Esophagus mucosa (tissue), 1 donor: ENCODE data around the gene OR2V2. TPM values are rescaled to one million over a fixed set of nuclear protein-coding genes. Genes with fewer than 3 reads are reported as not detected.

Experiments
- total RNA-seq: library from RNA; stranded (reverse); gene quantifications from one replicate; pipeline ENCODE4 v1.2.4, GENCODE V29; 2023
- donor health status: DM: yes; HTN: yes; CAD: no.

OR2V2 gene
- total RNA-seq, 1 donor from 2014 or later, result not detected

Other genes with a start within 250 kb of the OR2V2 start
- not detected for gene BTNL8, start 248.4 kb upstream of the OR2V2 start, total RNA-seq
- not detected for gene BTNL3, start 158.7 kb upstream of the OR2V2 start, total RNA-seq
- gene BTNL9, start 107.3 kb upstream of the OR2V2 start, total RNA-seq, result 2.5 TPM
- gene OR2V1, start 16.4 kb upstream of the OR2V2 start, total RNA-seq, result not detected
- gene TRIM7, start 57.6 kb downstream of the OR2V2 start, total RNA-seq, result 36.9 TPM
- 16.4 TPM for gene TRIM41, start 75.7 kb downstream of the OR2V2 start, total RNA-seq
- gene RACK1, start 96.3 kb downstream of the OR2V2 start, total RNA-seq, result 1,941 TPM
- 2.7 TPM for gene TRIM52, start 113.6 kb downstream of the OR2V2 start, total RNA-seq
- not detected for gene OR4F3, start 219.7 kb downstream of the OR2V2 start, total RNA-seq